Fibroblast of skin of right quadriceps (primary cell): ENCODE data around the gene ELOVL2.
"Not testable (repeated sequence)": the region's sequence is repeated elsewhere in the genome, so short reads cannot be mapped to it uniquely, and the experiment has no call there.

Experiments
- DNase-seq: peaks from one replicate; pipeline ENCODE4 v3.0.0-alpha.2; 2013

Gene ELOVL2, protein sequence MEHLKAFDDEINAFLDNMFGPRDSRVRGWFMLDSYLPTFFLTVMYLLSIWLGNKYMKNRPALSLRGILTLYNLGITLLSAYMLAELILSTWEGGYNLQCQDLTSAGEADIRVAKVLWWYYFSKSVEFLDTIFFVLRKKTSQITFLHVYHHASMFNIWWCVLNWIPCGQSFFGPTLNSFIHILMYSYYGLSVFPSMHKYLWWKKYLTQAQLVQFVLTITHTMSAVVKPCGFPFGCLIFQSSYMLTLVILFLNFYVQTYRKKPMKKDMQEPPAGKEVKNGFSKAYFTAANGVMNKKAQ

DNA sequence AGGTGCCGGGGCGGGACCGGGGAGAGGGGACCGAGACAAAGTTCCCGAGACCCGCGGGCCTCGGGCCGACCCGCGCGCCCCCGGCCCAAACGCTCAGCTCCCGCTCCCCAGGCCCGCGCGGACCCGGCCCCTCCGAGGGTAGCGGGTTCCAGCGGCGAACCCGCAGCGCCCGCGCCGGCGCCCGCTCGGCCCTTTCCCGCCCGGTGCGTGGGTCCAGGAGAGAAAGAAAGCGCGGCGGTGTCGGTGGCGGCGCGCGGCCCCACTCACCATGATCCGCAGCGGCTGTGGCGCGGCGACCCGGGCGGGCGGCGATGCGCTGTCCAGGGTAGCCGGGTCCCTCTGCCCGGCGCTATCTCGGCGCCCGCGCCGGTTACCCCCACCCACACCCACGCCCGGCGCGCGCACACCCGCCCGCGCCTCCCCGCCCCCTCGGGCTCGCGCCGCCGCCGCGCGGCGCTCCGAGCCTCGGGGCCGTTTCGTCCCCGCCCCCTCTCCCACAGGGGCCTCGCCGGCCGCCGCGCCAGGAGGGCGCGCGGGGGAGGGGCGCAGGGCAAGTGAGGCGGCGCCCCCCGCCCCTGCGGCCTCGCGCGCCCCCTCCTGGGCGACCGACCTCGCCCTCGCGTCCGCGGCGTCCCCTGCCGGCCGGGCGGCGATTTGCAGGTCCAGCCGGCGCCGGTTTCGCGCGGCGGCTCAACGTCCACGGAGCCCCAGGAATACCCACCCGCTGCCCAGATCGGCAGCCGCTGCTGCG, at the start of gene ELOVL2:
ELOVL2 (minus strand) TSS at position 345 of the 751 bp plus-strand sequence; CDS start at position 270, 75 bp downstream.
- DNase-seq = peak; percentile 48

- no peak for DNase-seq
These were observed 49.2 kb upstream of the ELOVL2 start for GRCh38 chr6:11093376-11093625.

GRCh38 chr6:11092668-11093375, 48.7 kb upstream of the ELOVL2 start:
- no peak for DNase-seq

DNA sequence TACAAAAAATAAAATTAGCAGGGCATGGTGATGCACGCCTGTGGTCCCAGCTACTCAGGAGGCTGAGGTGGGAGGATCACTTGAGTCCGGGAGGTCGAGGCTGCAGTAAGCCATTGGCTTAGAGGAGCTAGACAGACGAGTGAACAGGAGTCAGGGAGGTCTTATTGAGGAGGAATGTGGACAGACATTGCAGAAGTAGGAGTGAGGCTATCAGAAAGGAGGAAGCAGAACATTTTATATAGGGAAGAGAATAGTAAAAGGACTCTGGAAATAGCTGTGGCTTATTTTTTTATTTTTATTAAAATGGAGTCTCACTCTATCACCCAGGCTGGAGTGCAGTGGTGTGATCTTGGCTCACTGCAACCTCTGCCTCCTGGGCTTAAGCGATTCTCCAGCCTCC, 47.0 kb upstream of the ELOVL2 start:
- not testable (repeated sequence) for DNase-seq

GRCh38 chr6:11089695-11090094, 45.6 kb upstream of the ELOVL2 start:
- no peak for DNase-seq

DNA sequence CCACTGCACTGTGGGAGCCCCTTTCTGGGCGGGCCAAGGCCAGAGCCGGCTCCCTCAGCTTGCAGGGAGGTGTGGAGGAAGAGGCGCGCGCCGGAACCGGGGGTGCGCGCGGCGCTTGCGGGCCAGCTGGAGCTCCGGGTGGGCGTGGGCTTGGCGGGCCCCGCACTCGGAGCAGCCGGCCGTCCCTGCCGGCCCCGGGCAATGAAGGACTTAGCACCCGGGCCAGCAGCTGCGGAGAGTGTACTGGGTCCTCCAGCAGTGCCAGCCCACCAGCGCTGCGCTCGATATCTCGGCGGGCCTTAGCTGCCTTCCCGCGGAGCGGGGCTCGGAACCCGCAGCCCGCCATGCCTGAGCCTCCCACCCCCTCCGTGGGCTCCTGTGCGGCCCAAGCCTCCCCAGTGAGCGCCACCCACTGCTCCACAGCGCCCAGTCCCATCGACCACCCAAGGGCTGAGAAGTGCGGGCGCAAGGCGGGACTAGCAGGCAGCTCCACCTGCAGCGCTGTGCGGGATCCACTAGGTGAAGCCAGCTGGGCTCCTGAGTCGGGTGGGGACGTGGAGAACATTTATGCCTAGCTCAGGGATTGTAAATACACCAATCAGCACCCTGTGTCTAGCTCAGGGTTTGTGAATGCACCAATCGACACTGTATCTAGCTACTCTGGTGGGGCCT, 43.2 kb upstream of the ELOVL2 start:
- not testable (repeated sequence) for DNase-seq

GRCh38 chr6:11085758-11086435, 41.8 kb upstream of the ELOVL2 start:
- DNase-seq = peak; percentile 63

GRCh38 chr6:11083956-11084355, 39.9 kb upstream of the ELOVL2 start:
- DNase-seq = no peak

DNA sequence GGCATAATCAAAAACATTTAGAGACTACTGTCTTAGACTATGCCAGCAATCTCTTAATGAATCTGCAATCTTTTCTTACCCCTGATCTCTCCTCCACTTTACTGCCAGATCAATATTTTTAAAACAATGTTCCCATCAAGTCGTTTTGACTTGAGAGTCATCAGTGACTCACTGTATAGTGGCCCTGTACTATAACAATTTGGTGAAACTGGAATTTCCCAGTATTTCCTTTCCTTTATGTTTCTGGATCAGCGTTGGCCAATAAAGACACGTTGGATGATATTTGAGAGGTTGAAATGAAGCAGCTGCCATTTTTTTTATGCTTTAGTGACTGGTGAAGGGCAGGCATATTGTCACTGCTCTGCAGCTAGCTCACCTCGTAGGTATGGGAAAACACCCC, 39.4 kb upstream of the ELOVL2 start:
- DNase-seq = peak; percentile 34

- DNase-seq = no peak
These were observed 36.2 kb upstream of the ELOVL2 start for GRCh38 chr6:11080296-11080695.

GRCh38 chr6:11078266-11078665, 34.2 kb upstream of the ELOVL2 start:
- DNase-seq = no peak

DNA sequence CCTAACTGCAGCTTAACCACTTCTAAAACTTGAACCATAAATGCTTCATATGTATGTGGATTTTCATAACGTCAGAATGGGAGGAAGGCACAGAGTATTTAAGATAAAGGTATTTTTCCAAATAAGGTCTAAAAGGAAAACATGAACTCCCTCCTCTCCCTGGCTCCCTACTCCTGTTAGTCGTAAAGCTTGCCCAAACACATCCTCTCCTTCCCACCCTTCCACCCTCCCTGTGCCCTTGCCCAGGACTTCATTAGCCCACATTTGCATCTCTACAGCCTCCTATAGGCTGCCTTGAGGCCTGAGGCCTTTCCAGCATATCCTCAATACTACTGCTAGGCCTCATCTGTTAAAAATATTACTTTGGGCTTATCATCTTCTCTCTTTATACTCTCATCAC, 32.4 kb upstream of the ELOVL2 start:
- no peak for DNase-seq

DNA sequence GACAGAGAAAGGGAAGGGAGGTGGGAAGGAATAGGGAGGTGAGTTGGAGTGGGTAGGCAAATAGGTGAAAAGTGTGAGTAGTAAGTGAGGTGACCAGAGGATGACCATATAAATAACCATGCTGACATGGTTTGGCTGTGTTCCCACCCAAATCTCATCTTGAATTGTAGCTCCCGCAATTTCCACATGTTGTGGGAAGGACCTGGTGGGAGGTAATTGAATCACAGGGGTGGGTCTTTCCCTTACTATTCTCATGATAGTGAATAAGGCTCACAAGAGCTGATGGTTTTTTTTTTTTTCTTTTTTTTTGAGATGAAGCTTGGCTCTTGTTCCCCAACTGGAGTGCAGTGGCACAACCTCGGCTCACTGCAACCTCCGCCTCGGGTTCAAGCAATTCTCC, 28.0 kb upstream of the ELOVL2 start:
- DNase-seq = no peak

DNA sequence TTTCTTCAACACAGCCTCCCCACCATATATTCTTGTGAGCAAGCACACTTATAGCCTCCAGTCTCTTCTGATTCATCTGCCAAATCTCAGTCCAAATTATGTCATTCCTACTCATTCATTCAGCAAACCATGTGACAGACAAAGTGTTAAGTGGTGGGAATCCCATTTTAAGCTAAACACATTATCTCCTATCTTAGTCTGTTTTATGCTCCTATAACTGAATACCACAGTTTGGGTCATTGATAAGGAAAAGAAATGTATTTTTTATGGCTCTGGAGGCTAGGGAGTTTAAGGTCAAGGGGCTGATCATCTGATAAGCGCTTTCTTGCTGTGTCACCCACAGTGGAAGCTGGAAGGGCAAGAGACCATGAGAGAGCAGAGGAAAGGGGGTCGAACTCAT, 25.7 kb upstream of the ELOVL2 start:
- no peak for DNase-seq

- no peak for DNase-seq
These were observed 23.2 kb upstream of the ELOVL2 start for GRCh38 chr6:11067348-11067747.

DNA sequence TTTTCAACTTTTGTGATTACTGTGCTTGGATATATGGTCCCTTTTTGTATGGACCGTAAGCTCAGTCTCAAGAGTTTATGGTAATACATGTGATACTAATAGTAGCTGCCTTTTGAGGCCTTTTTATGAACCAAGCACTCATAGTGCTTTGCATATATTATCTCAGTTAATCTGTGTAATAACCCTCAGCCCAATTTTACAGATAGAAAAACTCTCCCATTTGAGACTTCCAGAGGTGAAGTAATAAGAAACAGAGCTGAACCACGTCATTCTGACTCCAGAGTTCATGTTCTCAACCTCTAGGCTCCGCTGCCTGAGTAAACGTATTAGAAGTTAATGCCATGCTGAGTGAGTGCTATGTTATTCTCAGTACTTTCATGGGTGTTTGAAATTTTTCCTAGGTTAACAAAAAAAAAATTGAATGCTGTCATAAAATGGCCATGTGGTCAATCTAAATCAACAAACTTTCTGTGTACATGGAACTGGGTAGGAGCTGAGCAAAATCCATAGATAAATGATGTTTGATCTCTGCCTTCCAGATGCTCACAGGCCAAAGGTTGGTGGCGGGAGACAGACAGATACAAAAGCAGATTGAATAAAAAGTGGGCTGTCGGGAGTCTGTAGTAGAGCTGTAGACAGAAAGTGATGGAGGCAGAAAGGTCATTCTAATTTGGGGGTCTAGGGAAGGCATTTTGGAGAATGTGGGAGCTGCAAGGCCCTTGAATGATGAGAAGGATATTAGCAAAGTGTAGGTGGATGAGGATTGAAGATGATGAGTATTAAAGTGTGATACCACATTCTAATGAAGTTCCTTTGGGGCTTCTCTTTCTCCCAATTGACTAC, 22.6 kb upstream of the ELOVL2 start:
- no peak for DNase-seq

GRCh38 chr6:11065436-11066202, 21.5 kb upstream of the ELOVL2 start:
- no peak for DNase-seq

- DNase-seq = no peak
These were observed 20.7 kb upstream of the ELOVL2 start for GRCh38 chr6:11064836-11065235.

- DNase-seq = no peak
These were observed 18.6 kb upstream of the ELOVL2 start for GRCh38 chr6:11062715-11063114.

DNA sequence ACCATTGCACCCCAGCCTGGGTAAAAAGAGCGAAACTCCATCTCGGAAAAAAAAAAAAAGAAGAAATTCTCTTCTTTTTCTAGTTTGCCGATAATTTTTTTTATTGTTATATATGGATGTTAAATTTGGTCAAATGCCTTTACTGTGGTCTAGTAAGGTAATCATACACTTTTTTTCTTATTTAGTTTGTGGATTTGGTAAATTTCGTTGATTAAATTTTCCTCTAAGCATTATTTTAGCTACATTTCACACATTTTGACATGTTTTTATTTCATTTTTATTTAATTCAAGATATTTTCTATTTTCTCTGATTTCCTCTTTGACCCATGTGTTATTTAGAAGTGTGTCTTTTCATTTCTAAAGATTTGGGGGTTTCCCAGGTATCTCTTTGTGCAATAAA, 18.0 kb upstream of the ELOVL2 start:
- DNase-seq = no peak

GRCh38 chr6:11058406-11058805, 14.3 kb upstream of the ELOVL2 start:
- DNase-seq = no peak
